GM12878 (cell line): ENCODE data around the gene ERC2. TPM values are rescaled to one million over a fixed set of nuclear protein-coding genes. Genes with fewer than 3 reads are reported as not detected.

Experiments used
- ATAC-seq: fragments of 200-7000 bp; cut with Tn5 transposase; 3 replicates; pipeline ENCODE4 v1.9.1; 2020; ENCODE audit warnings: mild to moderate bottlenecking, moderate library complexity
- BruUV-seq: library from RNA; stranded (reverse); fragments of 400-500 nt; replicated peaks from 2 replicates; lab custom pipeline; 2021; lab: Mats Ljungman, UMichigan
- CTCF ChIA-PET: fragments of 300-600 bp; sonication (Branson Sonifier 250); formaldehyde crosslinking; extraction: SDS; loops from one replicate; lab custom pipeline; 2021; ENCODE audit warnings: inconsistent platforms; lab: Yijun Ruan, JAX
- POLR2A ChIA-PET: fragments of 350-600 bp; formaldehyde crosslinking; extraction: SDS; loops from one replicate; lab custom pipeline; 2021; ENCODE audit warnings: inconsistent platforms; lab: Charles Lee
- RAD21 ChIA-PET: fragments of 300-600 bp; sonication (Branson Sonifier 250); formaldehyde crosslinking; loops from one replicate; lab custom pipeline; 2023; ENCODE audit warnings: antibody characterized with exemption; ENCODE audit not compliant: unreplicated experiment; lab: Charles Lee
- SMC1A ChIA-PET: fragments of 300-600 bp; sonication (Branson Sonifier 250); formaldehyde crosslinking; loops from one replicate; lab custom pipeline; 2023; ENCODE audit not compliant: unreplicated experiment, uncharacterized antibody; lab: Charles Lee
- DNase-seq: peaks from one replicate; pipeline ENCODE4 v3.0.0-alpha.2; 2011; ENCODE audit warnings: low read depth, low spot score
- FAIRE-seq: peaks from 3 replicates; lab custom pipeline; 2011; peaks lifted over from hg19 to GRCh38; lab: Jason Lieb, UNC
- H2AFZ ChIP-seq: 2 replicates; pipeline ENCODE4 v1.6.0; 2011; ENCODE audit warnings: low read depth, low read length, control low read depth; ENCODE audit not compliant: control insufficient read depth
- H3K27ac ChIP-seq: 2 replicates; pipeline ENCODE4 v1.5.1; 2011; ENCODE audit warnings: control low read depth; ENCODE audit not compliant: control insufficient read depth, insufficient read depth
- H3K27me3 ChIP-seq, 2 experiments: replicated peaks in 1 of 2; 2 replicates each; pipeline versions ENCODE4 v1.6.0 to v1.6.1; 2011; ENCODE audit warnings: low read length in 1 of 2; ENCODE audit not compliant: control insufficient read depth in 2 of 2, insufficient read depth in 2 of 2
- H3K36me3 ChIP-seq, 2 experiments: 2 replicates each; pipeline ENCODE4 v1.5.1; 2011; ENCODE audit warnings: low read length in 1 of 2; ENCODE audit not compliant: control insufficient read depth in 2 of 2, insufficient read depth in 2 of 2
- H3K4me1 ChIP-seq: 2 replicates; pipeline ENCODE4 v1.6.1; 2011; ENCODE audit warnings: mild to moderate bottlenecking, low read length, moderate library complexity, mixed read lengths; ENCODE audit not compliant: control insufficient read depth, insufficient read depth
- H3K4me2 ChIP-seq: 2 replicates; pipeline ENCODE4 v1.6.0; 2011; ENCODE audit warnings: control low read depth; ENCODE audit not compliant: control insufficient read depth, insufficient read depth
- H3K4me3 ChIP-seq: fragments of 200-600 bp; sonication (generic); 2 replicates; pipeline ENCODE4 v1.5.1; 2016
- H3K79me2 ChIP-seq: 2 replicates; pipeline ENCODE4 v1.6.0; 2011; ENCODE audit warnings: low read length; ENCODE audit not compliant: control insufficient read depth, insufficient read depth
- H3K9ac ChIP-seq: 2 replicates; pipeline ENCODE4 v1.8.0; 2011; ENCODE audit warnings: low read length, control low read depth, mixed read lengths; ENCODE audit not compliant: control insufficient read depth, insufficient read depth
- H3K9me3 ChIP-seq: replicated peaks from 3 replicates; pipeline ENCODE4 v1.5.1; 2011; ENCODE audit warnings: mild to moderate bottlenecking, low read length; ENCODE audit not compliant: control insufficient read depth, insufficient read depth
- H4K20me1 ChIP-seq: 2 replicates; pipeline ENCODE4 v1.6.0; 2011; ENCODE audit not compliant: control insufficient read depth, insufficient read depth
- CHD4 ChIP-seq: fragments of 200-600 bp; sonication (generic); IDR thresholded peaks from 2 replicates; pipeline ENCODE4 v1.6.1; 2016; ENCODE audit warnings: mild to moderate bottlenecking
- EGR1 ChIP-seq, 2 experiments: IDR thresholded peaks; 1 replicate in 1 of 2; 2 replicates in 1 of 2; pipeline ENCODE4 v1.6.1; 2011 to 2012; ENCODE audit warnings: low read depth in 2 of 2, low read length in 2 of 2, borderline replicate concordance in 1 of 2, mild to moderate bottlenecking in 1 of 2, moderate library complexity in 1 of 2
- ETV6 ChIP-seq, 2 experiments: fragments of 450-650 bp in 1 of 2; IDR thresholded peaks in 1 of 2; conservative IDR thresholded peaks in 1 of 2; 2 replicates each; pipeline ENCODE4 v1.6.1; 2014; ENCODE audit warnings: antibody characterized with exemption in 1 of 2, borderline replicate concordance in 1 of 2, low read depth in 1 of 2, mild to moderate bottlenecking in 1 of 2, moderate library complexity in 1 of 2
- KDM1A ChIP-seq: fragments of 200-600 bp; sonication (generic); IDR thresholded peaks from 2 replicates; pipeline ENCODE4 v1.6.1; 2016; ENCODE audit warnings: borderline replicate concordance
- MYC ChIP-seq: IDR thresholded peaks from 2 replicates; pipeline ENCODE4 v1.6.1; 2011; ENCODE audit warnings: mild to moderate bottlenecking, low read length, moderate library complexity, inconsistent platforms; ENCODE audit not compliant: insufficient read depth, insufficient replicate concordance, insufficient read length, severe bottlenecking
- PML ChIP-seq: IDR thresholded peaks from 2 replicates; pipeline ENCODE4 v1.6.1; 2012; ENCODE audit warnings: low read length, inconsistent platforms
- POLR2AphosphoS2 ChIP-seq: IDR thresholded peaks from 2 replicates; pipeline ENCODE4 v1.6.1; 2011; ENCODE audit warnings: low read depth, mild to moderate bottlenecking, low read length, improper control_type of control experiment, moderate library complexity
- POU2F2 ChIP-seq: IDR thresholded peaks from 3 replicates; pipeline ENCODE4 v1.6.1; 2011; ENCODE audit warnings: low read depth, mild to moderate bottlenecking, low read length, borderline replicate concordance
- RCOR1 ChIP-seq: conservative IDR thresholded peaks from 2 replicates; pipeline ENCODE4 v1.6.1; 2012; ENCODE audit warnings: low read depth, low read length, improper control_type of control experiment
- RFX5 ChIP-seq: IDR thresholded peaks from 2 replicates; pipeline ENCODE4 v1.6.1; 2011; ENCODE audit warnings: low read depth, low read length, improper control_type of control experiment
- SIX5 ChIP-seq: IDR thresholded peaks from 2 replicates; pipeline ENCODE4 v1.6.1; 2011; ENCODE audit warnings: mild to moderate bottlenecking, low read depth, low read length, moderate library complexity; ENCODE audit not compliant: severe bottlenecking
- SKIL ChIP-seq: fragments of 450-650 bp; IDR thresholded peaks from 2 replicates; pipeline ENCODE4 v1.6.1; 2017; ENCODE audit warnings: mild to moderate bottlenecking, low read depth, inconsistent platforms; ENCODE audit not compliant: poor library complexity, severe bottlenecking
- SPI1 ChIP-seq: IDR thresholded peaks from 2 replicates; pipeline ENCODE4 v1.6.1; 2011; ENCODE audit warnings: low read depth, mild to moderate bottlenecking, low read length, moderate library complexity, borderline replicate concordance; ENCODE audit not compliant: insufficient read depth
- ZBED1 ChIP-seq: IDR thresholded peaks from 2 replicates; pipeline ENCODE4 v1.6.1; 2016; ENCODE audit warnings: borderline replicate concordance
- WGBS: methylation state at CpG from one replicate; pipeline ENCODE4 v1.1.6; 2016; ENCODE audit warnings: low lambda C conversion rate; ENCODE audit not compliant: insufficient replicate concordance, insufficient coverage; ENCODE audit errors: missing lambda C conversion rate; 5-methylcytosine and 5-hydroxymethylcytosine counted together
- in situ Hi-C: fragments of 300-500 bp; cut with MboI; formaldehyde crosslinking; loops from 9 replicates; pipeline ENCODE4 v1.14.3; 2018; ENCODE audit warnings: mixed read lengths
- intact Hi-C: fragments of 100-400 bp; cut with micrococcal nuclease; formaldehyde crosslinking; loops from one replicate; pipeline ENCODE4 v1.14.2; 2022; ENCODE audit not compliant: unreplicated experiment
- polyA plus RNA-seq, 11 experiments: library from polyadenylated mRNA; depleted of rRNA in 4 of 11; unstranded in 6 of 11; stranded (reverse) in 5 of 11; fragments of >200 nt; fragmentation: Nextera tagmentation in 4 of 11; fragmentation: Illumina TruSeq in 1 of 11; extraction: Ambion mirVana in 4 of 11; extraction: Trizol in 1 of 11; gene quantifications; 1 replicate in 1 of 11; 2 replicates in 10 of 11; pipeline versions ENCODE4 v1.2.1 to v1.2.3, GENCODE V29; 2011 to 2016; ENCODE audit warnings: inconsistent platforms in 2 of 11, missing spikeins in 2 of 11, low read depth in 1 of 11
- total RNA-seq, 4 experiments: library from RNA; depleted of rRNA in 3 of 4; stranded (reverse); fragments of >200 nt in 3 of 4; fragmentation: Illumina TruSeq in 1 of 4; extraction: Trizol in 1 of 4; gene quantifications; 2 replicates each; pipeline versions ENCODE4 v1.2.1 to v1.2.3, GENCODE V29; 2013 to 2021
- TF ChIP-seq, protein P1 (sequence below): fragments of 450-650 bp; IDR thresholded peaks from 2 replicates; pipeline ENCODE4 v1.6.1; 2017; ENCODE audit warnings: mild to moderate bottlenecking
- TF ChIP-seq, protein P2 (sequence below): IDR thresholded peaks from 2 replicates; pipeline ENCODE4 v1.6.1; 2012; ENCODE audit warnings: low read depth, low read length, improper control_type of control experiment
- TF ChIP-seq, protein P3 (sequence below): IDR thresholded peaks from 2 replicates; pipeline ENCODE4 v1.6.1; 2011; ENCODE audit warnings: low read depth, mild to moderate bottlenecking, low read length, moderate library complexity, borderline replicate concordance; ENCODE audit errors: extremely low read depth

Gene ERC2
- total and polyA plus RNA-seq, 10 of the 15 experiments (the other 5 are each of a cell fraction or from before 2014, with no cell fraction given) = 0.06 to 1.4 (median 0.12) TPM; not detected in 3

DNA sequence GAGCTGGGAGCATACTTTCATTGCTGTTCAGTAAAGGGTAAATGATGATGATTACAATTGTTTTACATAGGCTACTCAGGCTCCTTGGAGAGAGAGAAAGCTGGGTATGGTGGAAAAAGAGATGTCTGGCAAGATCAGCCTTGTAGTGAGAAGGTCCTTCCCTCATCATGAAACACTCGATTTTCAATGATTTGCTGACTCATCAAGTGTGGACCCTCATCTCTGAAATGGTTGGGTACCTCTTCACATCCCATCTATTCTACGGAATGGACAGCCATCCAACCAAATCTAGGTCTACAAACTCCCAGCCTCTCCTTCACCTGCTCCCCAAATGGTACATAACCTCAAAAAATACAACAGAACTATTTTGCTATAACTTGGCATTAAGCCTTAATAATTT, 610.6 kb downstream of the ERC2 start:
- WGBS = 0% methylated on average over 2 of the region's 2 CpGs
- intact Hi-C loops = no loop called here
- no peaks in the 10 kb centered on the region for H3K4me1 ChIP-seq
- H3K9ac ChIP-seq = no peak overlapping the region
- TF ChIP-seq, protein P1, sequence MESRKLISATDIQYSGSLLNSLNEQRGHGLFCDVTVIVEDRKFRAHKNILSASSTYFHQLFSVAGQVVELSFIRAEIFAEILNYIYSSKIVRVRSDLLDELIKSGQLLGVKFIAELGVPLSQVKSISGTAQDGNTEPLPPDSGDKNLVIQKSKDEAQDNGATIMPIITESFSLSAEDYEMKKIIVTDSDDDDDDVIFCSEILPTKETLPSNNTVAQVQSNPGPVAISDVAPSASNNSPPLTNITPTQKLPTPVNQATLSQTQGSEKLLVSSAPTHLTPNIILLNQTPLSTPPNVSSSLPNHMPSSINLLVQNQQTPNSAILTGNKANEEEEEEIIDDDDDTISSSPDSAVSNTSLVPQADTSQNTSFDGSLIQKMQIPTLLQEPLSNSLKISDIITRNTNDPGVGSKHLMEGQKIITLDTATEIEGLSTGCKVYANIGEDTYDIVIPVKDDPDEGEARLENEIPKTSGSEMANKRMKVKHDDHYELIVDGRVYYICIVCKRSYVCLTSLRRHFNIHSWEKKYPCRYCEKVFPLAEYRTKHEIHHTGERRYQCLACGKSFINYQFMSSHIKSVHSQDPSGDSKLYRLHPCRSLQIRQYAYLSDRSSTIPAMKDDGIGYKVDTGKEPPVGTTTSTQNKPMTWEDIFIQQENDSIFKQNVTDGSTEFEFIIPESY = no peak
- TF ChIP-seq, protein P2, sequence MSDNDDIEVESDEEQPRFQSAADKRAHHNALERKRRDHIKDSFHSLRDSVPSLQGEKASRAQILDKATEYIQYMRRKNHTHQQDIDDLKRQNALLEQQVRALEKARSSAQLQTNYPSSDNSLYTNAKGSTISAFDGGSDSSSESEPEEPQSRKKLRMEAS = no peak
- TF ChIP-seq ETV6 (conservative IDR thresholded peaks at IDR 0.05 in 1 of 2, IDR thresholded peaks at IDR 0.05 in 1 of 2; ENCODE audit: borderline replicate concordance in 1 of 2, low read depth in 1 of 2) (no peak), EGR1 (IDR thresholded peaks at IDR 0.05; ENCODE audit: borderline replicate concordance in 1 of 2, low read depth in 2 of 2, low read length in 2 of 2) (no peak), SIX5 (no peak), SPI1 (no peak), POLR2AphosphoS2 (no peak), RFX5 (no peak), SKIL (no peak), RCOR1 (no peak), POU2F2 (no peak), CHD4 (no peak), ZBED1 (no peak), KDM1A (no peak), PML (no peak), MYC (no peak)
- TF ChIP-seq, protein P3, sequence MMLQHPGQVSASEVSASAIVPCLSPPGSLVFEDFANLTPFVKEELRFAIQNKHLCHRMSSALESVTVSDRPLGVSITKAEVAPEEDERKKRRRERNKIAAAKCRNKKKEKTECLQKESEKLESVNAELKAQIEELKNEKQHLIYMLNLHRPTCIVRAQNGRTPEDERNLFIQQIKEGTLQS = no peak
- H3K27ac ChIP-seq = no peak overlapping the region
- in situ Hi-C loops = no loop called here
- no peaks in the 10 kb centered on the region for H3K36me3 ChIP-seq
- H3K4me2 ChIP-seq = no peak overlapping the region
- H4K20me1 ChIP-seq = no peaks in the 10 kb centered on the region
- ChIA-PET SMC1A (interaction anchor here (1.1 kb wide), 1 partner anchor 12 kb away, joined by 3 read pairs; no protein-coding TSS in a partner anchor), RAD21 (no interaction called here), POLR2A (no interaction called here), CTCF (no interaction called here)
- ATAC-seq (no peak), DNase-seq (no peak), FAIRE-seq (no peak)
- H3K4me3 ChIP-seq = no peak overlapping the region
- H3K9me3 ChIP-seq = no peaks in the 10 kb centered on the region; the same call in 2 of the 3 replicates
- H3K27me3 ChIP-seq = no peaks in the 10 kb centered on the region; a peak in 2 of 4 replicates
- no peaks in the 10 kb centered on the region for H3K79me2 ChIP-seq
- BruUV-seq = no TSS peak
- H2AFZ ChIP-seq = no peak overlapping the region
